Stimulated activated CD4-positive, alpha-beta T cell treated with anti-CD3 and anti-CD28 coated beads, Interleukin-1b, Interleukin-23, amount 100 ng/mL, for 48 hours (primary cell): Measurements from ENCODE around the gene TIMM23.
A peak's percentile ranks its signal among the peaks of the same experiment; 100 is the strongest.
"Not testable (repeated sequence)": the region's sequence is repeated elsewhere in the genome, so short reads cannot be mapped to it uniquely, and the experiment has no call there.

Source experiments
- DNase-seq: peaks from one replicate; pipeline ENCODE4 v3.0.0-alpha.2; 2020

Gene TIMM23

DNA sequence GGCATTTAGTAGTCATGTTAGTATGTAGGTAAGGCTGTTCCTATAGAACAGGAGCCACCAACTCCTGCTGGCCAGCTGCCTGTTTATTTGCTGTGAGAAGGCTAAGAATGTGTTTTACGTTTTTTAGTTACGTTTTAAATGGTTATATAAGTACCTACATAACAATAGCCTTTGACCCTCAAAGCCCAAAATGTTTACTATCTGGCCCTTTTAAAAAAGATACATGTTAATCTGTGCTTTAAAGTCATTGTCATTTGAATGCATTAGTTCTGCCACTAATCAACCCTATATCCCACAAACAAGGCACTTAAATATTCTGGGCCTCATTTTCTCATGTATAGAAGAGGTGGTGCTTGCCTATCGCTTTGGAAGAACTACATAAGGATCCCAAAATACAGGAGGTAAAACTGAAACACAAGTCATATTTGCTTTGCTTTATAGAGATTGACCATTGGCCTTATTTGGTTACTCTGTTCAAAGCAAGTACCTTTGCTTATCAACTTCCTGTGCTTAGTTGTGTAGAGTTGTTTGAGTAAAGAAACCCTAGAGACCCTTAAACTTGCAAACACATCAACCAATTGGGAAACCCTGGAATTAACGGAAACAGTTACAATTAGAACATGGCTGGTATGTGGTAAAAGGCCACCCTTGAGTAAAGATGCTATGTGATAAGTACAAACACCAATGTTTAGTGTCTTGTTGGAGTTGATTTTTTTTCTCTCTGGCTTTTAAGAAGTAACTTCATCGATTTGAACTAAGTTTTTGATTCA lies 25.9 kb downstream of the TIMM23 start:
- DNase-seq: no peak

DNA sequence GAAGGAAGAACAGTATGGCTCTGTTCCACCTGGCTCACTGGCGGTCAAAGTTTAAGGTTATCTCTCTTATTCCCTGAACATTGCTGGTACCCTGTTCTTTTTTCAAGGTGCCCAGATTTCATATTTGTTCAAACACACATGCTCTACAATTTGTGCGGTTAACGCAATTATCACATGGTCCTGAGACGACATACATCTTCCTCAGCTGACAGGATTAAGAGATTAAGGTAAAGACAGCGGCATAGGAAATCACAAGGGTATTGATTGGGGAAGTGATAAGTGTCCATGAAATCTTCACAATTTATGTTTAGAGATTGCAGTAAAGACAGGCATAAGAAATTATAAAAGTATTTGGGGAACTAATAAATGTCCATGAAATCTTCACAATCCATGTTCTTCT lies 27.7 kb downstream of the TIMM23 start:
- DNase-seq: not testable (repeated sequence)

GRCh38 chr10:46000538-46000937 lies 28.2 kb downstream of the TIMM23 start:
- DNase-seq: no peak

- no peak for DNase-seq
These were observed 29.0 kb downstream of the TIMM23 start for GRCh38 chr10:46001187-46001756.

GRCh38 chr10:46002189-46002687 lies 29.9 kb downstream of the TIMM23 start:
- not testable (repeated sequence) for DNase-seq

DNA sequence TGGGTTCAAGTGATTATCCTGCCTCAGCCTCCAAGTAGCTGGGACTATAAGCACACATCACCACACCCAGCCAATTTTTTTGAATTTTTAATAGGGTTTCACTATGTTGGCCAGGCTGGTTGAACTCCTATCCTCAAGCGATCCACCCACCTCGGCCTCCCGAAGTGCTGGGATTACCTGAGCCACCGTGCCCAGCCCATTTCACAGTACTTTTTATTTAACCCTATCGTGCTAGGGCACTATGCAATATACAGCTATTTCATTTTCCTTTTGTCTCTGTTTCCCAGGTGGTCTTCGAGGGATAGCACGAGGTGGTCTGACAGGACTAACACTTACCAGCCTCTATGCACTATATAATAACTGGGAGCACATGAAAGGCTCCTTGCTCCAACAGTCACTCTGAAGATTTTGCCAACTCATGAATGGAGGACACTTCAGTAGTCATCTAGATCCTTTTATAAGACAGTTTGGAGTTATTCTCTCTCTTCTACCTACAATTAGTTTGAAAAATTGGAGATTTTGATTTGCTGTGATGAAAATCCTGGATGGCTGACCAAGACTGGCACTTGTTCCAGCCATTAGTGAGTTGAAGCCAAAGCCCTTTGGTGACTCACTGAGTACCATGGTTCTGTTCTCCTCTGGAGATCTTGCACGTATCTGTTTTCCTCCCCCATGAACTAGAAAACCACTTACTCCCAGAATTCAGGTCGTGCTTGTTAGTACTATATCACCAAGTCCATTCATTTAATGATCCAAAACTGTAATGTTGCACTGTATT lies 30.8 kb downstream of the TIMM23 start:
- no peak for DNase-seq

DNA sequence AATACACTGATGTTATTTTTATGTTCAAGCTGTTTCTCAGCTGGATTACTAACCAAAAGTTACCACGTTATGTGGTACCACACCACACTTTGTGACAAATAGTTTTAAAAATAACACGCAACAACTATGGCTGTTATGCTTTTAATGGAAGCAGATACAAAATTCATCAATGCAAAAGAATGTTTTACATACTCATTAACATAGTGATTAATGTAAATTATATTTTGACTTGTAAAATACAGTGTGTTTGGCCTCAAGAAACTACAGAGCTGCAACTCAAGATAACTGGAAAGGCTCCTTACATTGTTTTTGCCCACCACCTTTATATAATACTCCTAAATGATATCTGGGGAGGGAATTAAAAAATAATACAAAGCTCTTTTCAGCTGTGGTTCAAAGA lies 32.7 kb downstream of the TIMM23 start:
- DNase-seq: no peak

GRCh38 chr10:46005383-46005782 lies 33.1 kb downstream of the TIMM23 start:
- DNase-seq: no peak

DNA sequence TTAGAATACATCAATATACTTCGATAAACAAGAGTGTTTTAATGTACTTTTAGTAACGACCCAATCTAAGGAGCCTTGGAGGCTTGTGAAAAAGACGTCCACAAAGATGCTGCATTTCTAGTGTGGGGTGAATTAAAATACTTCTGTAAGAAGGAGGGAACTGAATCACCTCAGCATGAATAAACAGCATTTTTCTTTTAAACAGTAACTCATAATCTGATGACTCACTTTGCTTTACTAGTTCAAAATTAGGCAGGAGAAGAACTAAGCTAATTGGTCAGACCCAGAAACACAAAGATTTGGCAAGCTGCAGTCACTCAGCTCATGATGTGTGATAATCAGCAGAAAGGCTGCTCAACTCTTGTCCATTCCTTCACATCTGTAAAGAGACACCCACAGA lies 33.9 kb downstream of the TIMM23 start:
- no peak for DNase-seq

- no peak for DNase-seq
These were observed 40.5 kb downstream of the TIMM23 start for GRCh38 chr10:46012746-46013145.

- DNase-seq: no peak
These were observed 41.9 kb downstream of the TIMM23 start for GRCh38 chr10:46014206-46014605.

DNA sequence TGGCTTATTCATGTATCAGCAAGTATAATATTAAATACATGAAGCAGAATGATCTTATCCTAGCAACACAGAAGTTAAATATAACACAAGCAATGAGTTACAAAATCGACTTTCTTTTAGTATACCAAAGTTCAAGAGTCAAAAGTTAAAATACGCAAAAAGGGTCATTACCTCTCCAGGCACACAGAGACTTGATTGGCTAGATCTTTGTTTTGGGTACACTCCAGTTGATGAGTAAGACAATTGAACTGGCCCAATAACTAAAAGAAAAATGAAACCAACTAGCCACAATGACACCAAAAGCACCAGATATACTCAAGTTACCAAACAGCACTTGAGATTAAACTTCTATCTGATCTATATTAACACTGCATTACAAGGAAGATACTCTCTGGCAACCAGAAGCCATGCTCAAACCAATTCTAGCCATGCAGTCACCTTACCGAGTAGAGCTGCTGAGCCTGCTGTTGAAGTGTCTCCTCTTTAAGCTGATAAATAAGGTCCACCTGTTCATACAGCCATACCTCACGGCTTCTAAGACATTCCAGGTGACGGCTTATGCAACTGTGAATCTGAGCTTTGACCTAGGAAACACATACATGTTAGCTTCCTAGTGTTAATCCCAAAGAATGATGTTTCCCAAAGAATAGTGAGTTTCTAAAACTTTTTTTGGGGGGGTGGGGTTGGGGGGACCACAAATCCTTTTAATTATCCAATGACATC lies 42.6 kb downstream of the TIMM23 start:
- DNase-seq: no peak

DNA sequence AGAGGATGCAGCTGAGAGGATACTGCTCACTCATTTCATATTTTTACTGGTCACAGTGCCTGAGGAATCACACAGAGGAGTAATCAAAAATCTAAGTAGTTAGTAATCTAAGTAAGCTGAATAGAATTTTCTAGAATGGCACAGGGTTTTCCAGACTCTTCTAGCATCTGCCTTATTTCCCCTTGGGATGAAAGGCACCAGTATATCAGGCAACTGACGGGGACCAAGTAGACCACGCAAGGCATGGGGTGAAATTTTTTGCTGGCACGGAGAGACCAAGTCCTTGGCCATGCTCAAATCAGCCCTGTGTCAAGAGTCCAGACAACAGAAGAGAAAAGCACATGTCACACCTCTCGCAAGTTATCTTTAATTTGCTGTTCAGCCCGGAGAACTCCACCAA lies 43.9 kb downstream of the TIMM23 start:
- DNase-seq: no peak

GRCh38 chr10:46016811-46017210 lies 44.5 kb downstream of the TIMM23 start:
- DNase-seq: no peak

- no peak for DNase-seq
These were observed 45.4 kb downstream of the TIMM23 start for GRCh38 chr10:46017733-46018132.

DNA sequence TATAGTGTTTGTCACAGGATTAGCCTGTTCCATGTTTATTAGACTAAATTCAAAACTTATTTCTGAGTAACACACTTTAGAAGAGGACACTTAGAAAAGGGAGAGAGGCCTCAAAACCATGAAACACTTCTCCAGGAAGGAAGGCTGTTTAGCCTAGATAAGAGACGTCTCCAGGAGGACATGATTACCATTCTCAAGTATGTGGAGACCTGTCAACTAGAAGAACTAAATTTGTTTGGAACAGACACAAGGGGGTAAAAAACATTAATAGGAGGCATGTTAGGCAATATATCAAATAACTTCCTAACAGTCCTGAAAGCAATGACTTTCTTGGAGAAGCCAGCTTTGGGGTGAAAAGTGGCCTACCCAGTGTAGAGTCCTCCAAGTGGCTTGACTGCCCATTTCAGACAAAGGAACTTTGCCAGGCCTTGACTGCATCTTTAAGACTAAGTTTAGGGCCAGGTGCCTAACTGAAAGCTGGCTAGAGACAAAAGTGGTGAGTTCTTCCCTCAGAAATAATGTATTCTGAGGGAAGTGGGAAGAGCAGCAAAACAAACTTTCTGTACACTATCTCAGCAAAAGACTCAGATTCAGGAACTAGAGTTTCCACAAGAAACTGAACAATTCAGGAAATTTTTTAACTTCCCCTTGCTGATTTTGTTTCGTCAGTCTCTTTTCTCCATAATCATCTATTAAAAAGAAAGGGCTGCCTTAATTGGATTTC lies 46.3 kb downstream of the TIMM23 start:
- no peak for DNase-seq

- DNase-seq: no peak
These were observed 46.9 kb downstream of the TIMM23 start for GRCh38 chr10:46019177-46019528.

DNA sequence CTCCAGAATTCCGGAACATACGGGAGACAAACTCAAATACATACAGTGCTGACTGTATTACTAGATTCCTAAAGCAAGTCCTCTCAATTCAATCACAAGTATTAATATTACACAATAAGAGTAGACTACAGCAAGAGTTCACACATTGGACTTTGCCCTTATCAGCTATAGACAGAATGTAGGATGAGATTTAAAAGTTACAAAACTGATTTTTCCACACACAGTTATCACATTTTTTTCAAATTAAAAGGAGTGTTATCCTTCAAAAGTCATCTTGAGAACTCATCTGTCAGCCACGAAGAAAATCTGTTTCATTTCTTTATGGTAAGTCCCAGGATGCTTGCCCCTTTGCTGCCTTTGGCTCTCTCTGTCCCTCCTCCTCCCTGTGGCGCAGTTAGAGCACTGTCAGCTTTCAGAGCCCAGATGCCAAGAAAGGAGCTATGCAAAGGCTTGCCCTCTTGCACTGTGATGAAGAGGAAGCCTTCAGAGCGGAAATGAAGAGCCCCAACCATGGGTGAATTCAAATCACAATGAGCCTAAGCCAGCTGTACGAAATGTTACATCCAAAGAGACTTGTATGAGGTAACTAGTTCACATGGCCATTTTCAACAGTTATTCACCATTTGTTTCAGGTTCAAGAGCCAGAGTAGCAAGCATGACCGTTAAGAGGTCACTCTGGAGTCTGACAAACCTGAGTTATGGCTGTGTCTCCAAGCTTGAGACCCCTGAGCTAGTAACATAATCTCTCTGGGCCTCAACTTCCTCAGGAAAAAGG lies 47.5 kb downstream of the TIMM23 start:
- DNase-seq: no peak

DNA sequence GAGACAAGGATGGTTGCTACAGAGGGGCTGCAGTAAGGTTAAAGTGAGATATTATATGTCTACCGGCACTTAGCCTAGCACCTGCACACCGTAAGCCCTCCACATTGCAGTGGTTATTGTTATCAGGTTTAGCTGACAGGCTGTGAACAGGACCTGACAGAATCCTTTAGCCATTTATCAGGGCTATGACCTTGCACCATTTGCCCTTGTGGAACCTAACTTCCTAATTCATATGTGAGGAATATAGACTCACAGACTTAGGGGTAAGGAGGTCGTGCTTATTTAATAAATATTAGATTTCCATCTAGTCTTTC lies 48.0 kb downstream of the TIMM23 start:
- DNase-seq: no peak

DNA sequence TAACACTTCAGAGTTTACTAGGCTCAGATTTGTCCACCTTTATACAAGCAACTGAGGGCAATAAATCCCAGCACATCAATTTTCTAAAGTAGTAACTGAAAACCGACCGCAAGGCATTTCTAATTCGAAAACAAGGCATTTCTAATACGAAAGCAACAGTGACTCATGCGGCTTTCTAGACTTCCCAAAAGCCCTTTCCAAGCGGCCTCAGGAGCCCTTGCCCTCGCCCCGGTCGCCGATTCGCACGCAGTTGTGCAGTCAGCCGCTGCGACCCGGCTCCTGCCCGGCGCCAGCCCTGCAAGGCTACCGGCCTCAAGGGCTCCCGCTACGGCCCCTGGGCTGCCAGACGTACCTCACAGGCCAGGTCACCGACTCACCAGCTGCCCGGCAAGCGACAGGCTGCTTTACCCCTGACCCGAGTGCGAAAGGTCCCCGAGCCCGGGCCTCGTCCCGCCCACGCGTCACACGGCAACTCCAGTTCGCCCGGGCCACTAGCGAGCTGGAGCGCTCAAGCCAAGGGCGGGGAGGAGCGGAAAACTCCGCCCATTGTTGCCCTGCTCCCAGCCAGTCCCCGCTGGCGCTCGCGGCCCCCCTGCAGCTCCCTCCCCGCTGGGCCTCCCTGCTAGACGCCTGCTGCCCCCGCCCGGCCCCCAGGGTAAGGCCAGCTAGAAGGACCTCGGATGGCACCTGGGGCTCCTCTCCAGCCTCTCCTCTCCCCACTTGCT lies 50.9 kb downstream of the TIMM23 start:
- peak; percentile 81 for DNase-seq

DNA sequence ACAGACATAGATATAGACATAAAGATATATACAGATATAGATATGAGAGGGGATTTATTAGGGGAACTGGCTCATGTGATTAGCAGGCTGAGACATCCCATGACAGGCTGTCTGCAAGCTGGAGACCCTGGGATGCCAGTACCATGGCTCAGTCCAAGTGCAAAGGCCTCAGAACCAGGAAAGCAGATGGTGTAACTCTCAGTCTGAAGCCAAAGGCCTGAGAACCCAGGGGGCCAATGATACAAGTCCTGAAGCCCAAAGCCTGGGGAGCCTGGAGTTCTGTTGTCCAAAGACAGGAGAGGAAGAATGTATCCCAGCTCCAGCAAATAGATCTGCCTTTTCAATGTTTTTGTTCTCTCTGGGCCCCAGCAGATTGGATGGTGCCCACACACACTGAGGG lies 52.7 kb downstream of the TIMM23 start:
- no peak for DNase-seq
